GM12873 (cell line): ENCODE data around the gene DYNC1I1.

Experiments
- TF ChIP-seq, protein P1 (sequence below): IDR thresholded peaks from 2 replicates; pipeline ENCODE4 v1.5.1; 2012; ENCODE audit warnings: low read depth, mild to moderate bottlenecking, moderate library complexity, low read length, control low read depth; ENCODE audit not compliant: insufficient read depth; ENCODE audit errors: missing control alignments

The DYNC1I1 gene

DNA sequence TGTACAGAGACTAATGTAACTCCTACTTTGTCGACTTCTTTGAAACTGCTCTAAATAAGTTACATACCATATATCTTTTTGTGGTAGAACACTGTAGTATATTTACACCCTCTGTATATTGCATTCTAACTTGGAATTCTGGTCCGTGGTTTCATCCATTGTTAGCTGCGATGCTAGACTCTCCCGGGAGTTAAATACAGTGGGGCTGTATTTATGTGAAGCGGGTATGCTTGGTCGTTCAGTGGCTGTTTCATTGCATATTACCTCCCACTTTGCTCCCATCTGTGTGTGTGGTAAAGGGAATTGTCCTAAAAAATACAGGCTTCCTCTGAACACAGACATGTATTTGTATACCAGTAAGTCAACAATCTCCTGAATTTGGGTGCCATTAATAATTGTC is 318.4 kb downstream of the DYNC1I1 start:
- TF ChIP-seq, protein P1, sequence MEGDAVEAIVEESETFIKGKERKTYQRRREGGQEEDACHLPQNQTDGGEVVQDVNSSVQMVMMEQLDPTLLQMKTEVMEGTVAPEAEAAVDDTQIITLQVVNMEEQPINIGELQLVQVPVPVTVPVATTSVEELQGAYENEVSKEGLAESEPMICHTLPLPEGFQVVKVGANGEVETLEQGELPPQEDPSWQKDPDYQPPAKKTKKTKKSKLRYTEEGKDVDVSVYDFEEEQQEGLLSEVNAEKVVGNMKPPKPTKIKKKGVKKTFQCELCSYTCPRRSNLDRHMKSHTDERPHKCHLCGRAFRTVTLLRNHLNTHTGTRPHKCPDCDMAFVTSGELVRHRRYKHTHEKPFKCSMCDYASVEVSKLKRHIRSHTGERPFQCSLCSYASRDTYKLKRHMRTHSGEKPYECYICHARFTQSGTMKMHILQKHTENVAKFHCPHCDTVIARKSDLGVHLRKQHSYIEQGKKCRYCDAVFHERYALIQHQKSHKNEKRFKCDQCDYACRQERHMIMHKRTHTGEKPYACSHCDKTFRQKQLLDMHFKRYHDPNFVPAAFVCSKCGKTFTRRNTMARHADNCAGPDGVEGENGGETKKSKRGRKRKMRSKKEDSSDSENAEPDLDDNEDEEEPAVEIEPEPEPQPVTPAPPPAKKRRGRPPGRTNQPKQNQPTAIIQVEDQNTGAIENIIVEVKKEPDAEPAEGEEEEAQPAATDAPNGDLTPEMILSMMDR: no peak

DNA sequence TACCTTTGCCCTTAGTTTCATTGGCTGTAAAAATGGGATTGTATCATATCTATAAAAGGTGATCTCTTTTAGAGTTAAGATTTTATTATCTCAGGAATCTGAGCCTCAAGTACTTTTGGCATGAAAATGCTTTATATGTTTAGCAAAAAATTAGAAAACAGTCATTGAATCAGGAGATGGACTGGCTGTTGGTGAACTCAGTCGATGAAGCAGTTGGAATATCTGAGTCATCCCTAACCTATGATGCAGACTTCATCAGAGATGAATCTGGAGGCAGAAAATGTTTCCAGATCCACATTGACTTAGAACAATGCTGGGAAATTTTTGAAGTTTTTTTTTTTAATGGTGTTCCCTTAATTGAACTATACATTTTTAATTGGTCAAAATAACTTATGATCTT is 321.1 kb downstream of the DYNC1I1 start:
- TF ChIP-seq, protein P1: no peak

DNA sequence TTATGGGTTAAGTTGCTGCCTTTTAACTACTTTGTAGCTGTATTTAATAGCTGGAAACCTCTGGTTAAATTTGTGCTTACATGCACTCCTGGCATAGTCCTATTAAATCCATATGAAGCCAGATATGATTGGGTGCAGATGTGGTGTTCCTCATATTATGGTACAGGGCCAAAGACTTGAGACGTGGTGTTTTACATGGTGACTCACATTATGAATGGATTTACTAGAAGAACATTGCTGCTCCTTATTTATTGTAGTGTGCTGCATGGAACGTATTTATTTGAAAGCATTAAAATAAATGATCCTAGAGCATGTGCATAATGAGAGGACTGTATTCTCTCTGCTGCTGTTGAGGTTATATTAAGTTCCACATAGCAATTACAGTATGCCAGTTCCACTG is 325.5 kb downstream of the DYNC1I1 start:
- TF ChIP-seq, protein P1: no peak

DNA sequence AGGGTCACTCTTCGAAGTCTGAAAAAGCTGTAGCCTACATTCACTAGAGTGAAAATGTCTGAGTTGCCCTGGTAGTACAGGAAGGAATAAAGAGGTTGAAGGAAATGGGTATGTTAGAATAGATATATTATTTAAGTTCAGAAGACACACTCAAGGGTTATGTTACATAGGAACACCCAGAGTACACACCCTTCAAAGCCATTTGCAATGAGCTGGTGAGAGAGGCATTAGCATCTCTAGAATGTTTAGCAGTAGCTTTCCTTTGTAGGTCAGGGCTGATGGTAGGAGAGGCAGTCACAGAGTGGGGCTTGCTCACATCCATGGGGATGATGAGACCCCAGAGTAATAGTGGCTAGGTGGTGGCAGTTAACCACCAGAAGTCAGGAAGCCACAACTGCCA is 328.4 kb downstream of the DYNC1I1 start:
- TF ChIP-seq, protein P1: no peak

DNA sequence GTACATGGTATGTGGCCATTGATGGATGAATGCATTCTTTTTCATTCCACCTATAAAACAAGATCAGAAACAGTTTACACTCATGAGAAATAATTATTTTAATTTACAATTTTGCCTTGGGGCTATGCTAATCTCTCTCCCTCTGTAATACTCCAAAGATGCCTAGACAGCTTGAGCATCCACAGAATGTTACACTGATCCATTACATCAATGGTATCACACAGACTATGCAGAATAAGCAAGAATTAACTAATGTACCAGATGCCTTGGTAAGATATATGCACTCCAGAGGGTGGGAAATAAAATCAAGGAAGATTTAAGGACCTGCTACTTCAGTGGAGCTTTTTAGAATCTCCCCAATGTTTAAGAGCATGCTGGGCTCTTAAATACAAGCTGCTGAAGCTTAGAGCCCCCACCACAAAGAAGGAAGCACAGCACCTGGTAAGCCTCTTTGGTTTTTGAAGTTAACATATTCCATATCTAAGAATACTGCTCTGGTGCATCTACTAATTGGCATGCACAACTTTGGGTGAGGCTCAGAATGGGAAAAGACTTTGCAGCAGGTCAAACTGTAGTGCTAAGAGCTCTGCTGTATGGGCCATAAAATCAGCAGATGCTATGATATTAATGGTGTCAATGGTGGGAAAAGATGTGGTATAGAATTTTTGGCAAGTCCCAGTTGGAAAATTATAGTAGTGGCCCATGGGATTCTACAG is 329.9 kb downstream of the DYNC1I1 start:
- TF ChIP-seq, protein P1: no peak

GRCh38 chr7:96104984-96105383 is 332.6 kb downstream of the DYNC1I1 start:
- TF ChIP-seq, protein P1: no peak

GRCh38 chr7:96111405-96111804 is 339.1 kb downstream of the DYNC1I1 start:
- TF ChIP-seq, protein P1: no peak
